ENCODE results near the gene RBBP9.

RBBP9 gene

GRCh38 chr20:18481596-18481995, 15.4 kb downstream of the RBBP9 start:
- Histone ChIP-seq H3K4me2 (no peak overlapping the region), H3K27ac (no peak overlapping the region), H3K9ac (no peak overlapping the region), H3K79me2 (ENCODE audit: insufficient read depth, low read depth) (no peaks in the 10 kb centered on the region), H4K20me1 (ENCODE audit: insufficient read depth) (no peaks in the 10 kb centered on the region), H3K27me3 (ENCODE audit: insufficient read depth, low read depth) (no peaks in the 10 kb centered on the region), H3K4me1 (ENCODE audit: low read depth, poor library complexity, severe bottlenecking) (no peaks in the 10 kb centered on the region), H2AFZ (ENCODE audit: low read depth) (no peak overlapping the region), H3K36me3 (ENCODE audit: insufficient read depth) (no peaks in the 10 kb centered on the region), H3K4me3 (IDR thresholded peaks at IDR 0.05; ENCODE audit: insufficient read depth, low read depth, low read length) (no peak overlapping the region)
- no peak for TF ChIP-seq CTCF (conservative IDR thresholded peaks at IDR 0.05; ENCODE audit: low read depth, low read length)

GRCh38 chr20:18477821-18478220, 19.2 kb downstream of the RBBP9 start:
- no peaks in the 10 kb centered on the region for H3K79me2 ChIP-seq (ENCODE audit: insufficient read depth, low read depth)
- no peaks in the 10 kb centered on the region for H3K36me3 ChIP-seq (ENCODE audit: insufficient read depth)
- no peak overlapping the region for H3K4me3 ChIP-seq (IDR thresholded peaks at IDR 0.05; ENCODE audit: insufficient read depth, low read depth, low read length)

GRCh38 chr20:18477218-18477617, 19.8 kb downstream of the RBBP9 start:
- Histone ChIP-seq H3K27ac (no peak overlapping the region), H3K9ac (no peak overlapping the region), H3K4me2 (no peak overlapping the region), H3K4me3 (IDR thresholded peaks at IDR 0.05; ENCODE audit: insufficient read depth, low read depth, low read length) (no peak overlapping the region), H3K79me2 (ENCODE audit: insufficient read depth, low read depth) (no peaks in the 10 kb centered on the region), H3K36me3 (ENCODE audit: insufficient read depth) (no peaks in the 10 kb centered on the region), H3K4me1 (ENCODE audit: low read depth, poor library complexity, severe bottlenecking) (no peaks in the 10 kb centered on the region), H3K27me3 (ENCODE audit: insufficient read depth, low read depth) (no peaks in the 10 kb centered on the region), H4K20me1 (ENCODE audit: insufficient read depth) (no peaks in the 10 kb centered on the region), H2AFZ (ENCODE audit: low read depth) (no peak overlapping the region)
- no peak for TF ChIP-seq CTCF (conservative IDR thresholded peaks at IDR 0.05; ENCODE audit: low read depth, low read length)

More at GRCh38 chr20:18477821-18478220, 19.2 kb downstream of the RBBP9 start:
- no peak overlapping the region for H3K9ac ChIP-seq
- no peak for TF ChIP-seq CTCF (conservative IDR thresholded peaks at IDR 0.05; ENCODE audit: low read depth, low read length)
- no peaks in the 10 kb centered on the region for H3K4me1 ChIP-seq (ENCODE audit: low read depth, poor library complexity, severe bottlenecking)
- H3K27ac ChIP-seq = no peak overlapping the region
- no peaks in the 10 kb centered on the region for H3K27me3 ChIP-seq (ENCODE audit: insufficient read depth, low read depth)
- no peak overlapping the region for H3K4me2 ChIP-seq
- no peaks in the 10 kb centered on the region for H4K20me1 ChIP-seq (ENCODE audit: insufficient read depth)
- no peak overlapping the region for H2AFZ ChIP-seq (ENCODE audit: low read depth)

- no peaks in the 10 kb centered on the region for H3K27me3 ChIP-seq (ENCODE audit: insufficient read depth, low read depth)
- peaks cover 23% of the 10 kb centered on the region; the same call in 1 of the 2 replicates for H3K79me2 ChIP-seq (ENCODE audit: insufficient read depth, low read depth)
- H3K4me2 ChIP-seq = peak within 1 kb of the TSS; percentile 68
- peak within 1 kb of the TSS; percentile 91 for H2AFZ ChIP-seq (ENCODE audit: low read depth)
- TF ChIP-seq CTCF (conservative IDR thresholded peaks at IDR 0.05; ENCODE audit: low read depth, low read length) = no peak
- peak within 1 kb of the TSS; percentile 50; the same call in 1 of the 2 replicates for H3K27ac ChIP-seq
- H3K9ac ChIP-seq = peak within 1 kb of the TSS; percentile 61; the same call in 1 of the 2 replicates
- no peak within 1 kb of the TSS for H3K4me3 ChIP-seq (IDR thresholded peaks at IDR 0.05; ENCODE audit: insufficient read depth, low read depth, low read length)
- H3K36me3 ChIP-seq (ENCODE audit: insufficient read depth) = no peaks in the 10 kb centered on the region
- H4K20me1 ChIP-seq (ENCODE audit: insufficient read depth) = no peaks in the 10 kb centered on the region
- H3K4me1 ChIP-seq (ENCODE audit: low read depth, poor library complexity, severe bottlenecking) = peaks cover 9% of the 10 kb centered on the region
Observed at GRCh38 chr20:18466894-18467730, 29.9 kb downstream of the RBBP9 start, which contains the start of the genes DZANK1 and POLR3F. Gene DZANK1 (minus strand): TSS chr20:18467030. CDS start chr20:18465358, 1,672 bp downstream. Gene POLR3F (plus strand): TSS chr20:18467390. CDS start chr20:18467507, 117 bp downstream.

All from KMS-11 (cell line).